HepG2 (cell line): ENCODE data around the gene SERTM2. TPM values are rescaled to one million over a fixed set of nuclear protein-coding genes. Genes with fewer than 3 reads are reported as not detected.
"Not testable (repeated sequence)": the region's sequence is repeated elsewhere in the genome, so short reads cannot be mapped to it uniquely, and the experiment has no call there.

Experiments
- ATAC-seq: fragments of 200-7000 bp; cut with Tn5 transposase; 3 replicates; pipeline ENCODE4 v1.9.1; 2020; ENCODE audit warnings: mild to moderate bottlenecking, moderate library complexity
- BruUV-seq: library from RNA; stranded (reverse); fragments of 400-500 nt; replicated peaks from 2 replicates; lab custom pipeline; 2021; lab: Mats Ljungman, UMichigan
- CTCF ChIA-PET: fragments of 300-600 bp; formaldehyde crosslinking; extraction: SDS; loops from one replicate; lab custom pipeline; 2021; ENCODE audit warnings: low total read pairs, inconsistent platforms, low intra/inter-chr PET ratio; lab: Yijun Ruan, JAX
- POLR2A ChIA-PET: fragments of 350-600 bp; sonication (Branson Sonifier 250); formaldehyde crosslinking; loops from one replicate; lab custom pipeline; 2020; ENCODE audit warnings: antibody characterized with exemption, inconsistent platforms; lab: Yijun Ruan, JAX
- DNase-seq: peaks from one replicate; pipeline ENCODE4 v3.0.0-alpha.2; 2015; ENCODE audit warnings: low spot score
- FAIRE-seq: peaks from 3 replicates; lab custom pipeline; 2011; peaks lifted over from hg19 to GRCh38; lab: Jason Lieb, UNC
- H2AFZ ChIP-seq: one replicate; pipeline ENCODE4 v1.6.1; 2011; ENCODE audit warnings: low read length, inconsistent platforms
- H3K27ac ChIP-seq: fragments of 300-600 bp; 3 replicates; pipeline ENCODE4 v1.8.0; 2011; ENCODE audit warnings: mixed run types, mild to moderate bottlenecking, mixed read lengths, low read length, inconsistent platforms; ENCODE audit not compliant: insufficient read depth; ENCODE audit errors: extremely low read length
- H3K27me3 ChIP-seq, 2 experiments: fragments of 200-600 bp in 1 of 2; 2 replicates in 1 of 2; 3 replicates in 1 of 2; pipeline versions ENCODE4 v1.6.0 to v1.8.0; 2011; ENCODE audit warnings: low read length in 2 of 2, mild to moderate bottlenecking in 2 of 2, moderate library complexity in 2 of 2, inconsistent platforms in 1 of 2; ENCODE audit not compliant: insufficient read depth in 2 of 2, control insufficient read depth in 1 of 2
- H3K36me3 ChIP-seq, 2 experiments: fragments of 200-600 bp in 1 of 2; replicated peaks in 1 of 2; 2 replicates in 1 of 2; 3 replicates in 1 of 2; pipeline versions ENCODE4 v1.5.1 to v1.8.0; 2011; ENCODE audit warnings: low read length in 2 of 2, inconsistent platforms in 1 of 2; ENCODE audit not compliant: insufficient read depth in 2 of 2, control insufficient read depth in 1 of 2
- H3K4me1 ChIP-seq: 2 replicates; pipeline ENCODE4 v1.5.1; 2012; ENCODE audit warnings: low read length, inconsistent platforms; ENCODE audit not compliant: insufficient read depth
- H3K4me2 ChIP-seq: 2 replicates; pipeline ENCODE4 v1.6.0; 2011; ENCODE audit warnings: low read depth, low read length, inconsistent platforms
- H3K4me3 ChIP-seq, 3 experiments: fragments of 200-600 bp in 1 of 3; sonication (generic), shearing (Covaris generic) in 1 of 3; replicated peaks in 1 of 3; 2 replicates each; pipeline ENCODE4 v1.5.1; 2011 to 2016; ENCODE audit warnings: low read length in 3 of 3, inconsistent platforms in 2 of 3, low read depth in 2 of 3, mild to moderate bottlenecking in 2 of 3, control low read depth in 1 of 3, mixed read lengths in 1 of 3; ENCODE audit not compliant: insufficient read depth in 1 of 3
- H3K79me2 ChIP-seq: one replicate; pipeline ENCODE4 v1.6.1; 2011; ENCODE audit warnings: low read length, inconsistent platforms; ENCODE audit not compliant: insufficient read depth
- H3K9ac ChIP-seq: 2 replicates; pipeline ENCODE4 v1.6.0; 2011; ENCODE audit warnings: mild to moderate bottlenecking, low read depth, low read length, inconsistent platforms; ENCODE audit not compliant: insufficient read depth
- H3K9me3 ChIP-seq: 2 replicates; pipeline ENCODE4 v1.5.1; 2012; ENCODE audit warnings: mild to moderate bottlenecking, low read length
- H4K20me1 ChIP-seq: 2 replicates; pipeline ENCODE4 v1.6.0; 2011; ENCODE audit warnings: inconsistent platforms, mild to moderate bottlenecking, low read length, moderate library complexity; ENCODE audit not compliant: insufficient read depth
- BORCS8-MEF2B ChIP-seq: sonication (generic); formaldehyde crosslinking; IDR thresholded peaks from 2 replicates; pipeline ENCODE4 v1.8.0; 2022; ENCODE audit warnings: mild to moderate bottlenecking, missing genetic modification reagents
- JUNB ChIP-seq: sonication (generic); formaldehyde crosslinking; IDR thresholded peaks from 2 replicates; pipeline ENCODE4 v1.8.0; 2022; ENCODE audit warnings: missing genetic modification reagents, mild to moderate bottlenecking, borderline replicate concordance
- NONO ChIP-seq, 2 experiments: fragments of 450-650 bp in 1 of 2; sonication (generic) in 1 of 2; formaldehyde crosslinking in 1 of 2; IDR thresholded peaks in 1 of 2; conservative IDR thresholded peaks in 1 of 2; 2 replicates each; pipeline versions ENCODE4 v1.6.1 to v1.8.0; 2017 to 2022; ENCODE audit warnings: mild to moderate bottlenecking in 1 of 2, missing genetic modification reagents in 1 of 2, moderate library complexity in 1 of 2
- NR2F2 ChIP-seq: IDR thresholded peaks from 2 replicates; pipeline ENCODE4 v1.6.1; 2012; ENCODE audit warnings: low read depth, inconsistent platforms, borderline replicate concordance
- RBM22 ChIP-seq: fragments of 200-400 bp; formaldehyde crosslinking; optimal IDR thresholded peaks from 2 replicates; pipeline ENCODE3; 2017; ENCODE audit warnings: mild to moderate bottlenecking, low read length, moderate library complexity
- RFX3 ChIP-seq: IDR thresholded peaks from 2 replicates; pipeline ENCODE4 v1.6.1; 2016; ENCODE audit warnings: missing biosample characterization, missing genetic modification reagents
- SAFB2 ChIP-seq: sonication (generic); formaldehyde crosslinking; IDR thresholded peaks from 2 replicates; pipeline ENCODE4 v1.5.1; 2020; ENCODE audit warnings: missing genetic modification reagents, low read depth, mild to moderate bottlenecking, borderline replicate concordance
- SIN3B ChIP-seq: fragments of 150-350 bp; IDR thresholded peaks from 2 replicates; pipeline ENCODE4 v1.6.1; 2014; ENCODE audit warnings: low read length
- STAG1 ChIP-seq: sonication (generic); formaldehyde crosslinking; IDR thresholded peaks from 2 replicates; pipeline ENCODE4 v1.4.0; 2020; ENCODE audit warnings: missing genetic modification reagents
- ZNF136 ChIP-seq: sonication (generic); formaldehyde crosslinking; IDR thresholded peaks from 2 replicates; pipeline ENCODE4 v1.8.1; 2022; ENCODE audit warnings: low read depth, mild to moderate bottlenecking, moderate library complexity, missing genetic modification reagents
- ZNF180 ChIP-seq: sonication (generic); formaldehyde crosslinking; IDR thresholded peaks from 2 replicates; pipeline ENCODE4 v1.4.0; 2020; ENCODE audit warnings: low read depth, missing genetic modification reagents, borderline replicate concordance
- ZNF337 ChIP-seq: sonication (generic); formaldehyde crosslinking; IDR thresholded peaks from 2 replicates; pipeline ENCODE4 v1.5.1; 2020; ENCODE audit warnings: missing genetic modification reagents, low read depth, mild to moderate bottlenecking, borderline replicate concordance
- ZNF713 ChIP-seq: sonication (generic); formaldehyde crosslinking; IDR thresholded peaks from 2 replicates; pipeline ENCODE4 v1.4.0; 2020; ENCODE audit warnings: mild to moderate bottlenecking, missing genetic modification reagents
- ZNF850 ChIP-seq: sonication (generic); formaldehyde crosslinking; conservative IDR thresholded peaks from 2 replicates; pipeline ENCODE4 v1.9.0; 2021; ENCODE audit warnings: mild to moderate bottlenecking, missing genetic modification reagents
- WGBS: methylation state at CpG from one replicate; pipeline ENCODE4 v1.1.6; 2017; ENCODE audit warnings: low lambda C conversion rate; 5-methylcytosine and 5-hydroxymethylcytosine counted together
- in situ Hi-C: cut with HindIII; loops from 2 replicates; pipeline ENCODE4 v1.10.0; 2017; ENCODE audit warnings: low pct_unique_long_range_greater_than_20kb; ENCODE audit not compliant: extremely low pct_ligation_motif_present
- intact Hi-C: fragments of 100-400 bp; cut with micrococcal nuclease; formaldehyde crosslinking; loops from one replicate; pipeline ENCODE4 v1.10.0; 2022; ENCODE audit not compliant: unreplicated experiment
- polyA plus RNA-seq, 8 experiments: library from polyadenylated mRNA; depleted of rRNA in 3 of 8; stranded (reverse) in 7 of 8; unstranded in 1 of 8; fragments of >200 nt; fragmentation: Illumina TruSeq in 4 of 8; extraction: Trizol in 4 of 8; gene quantifications; 2 replicates each; pipeline versions ENCODE4 v1.2.1 to v1.2.3, GENCODE V29; 2011 to 2016; ENCODE audit warnings: low read depth in 4 of 8, missing spikeins in 1 of 8, mixed read lengths in 1 of 8; ENCODE audit not compliant: insufficient read depth in 1 of 8
- total RNA-seq, 5 experiments: library from RNA; depleted of rRNA; stranded (reverse); fragments of >200 nt; fragmentation: Illumina TruSeq; extraction: Trizol; gene quantifications; 2 replicates each; pipeline ENCODE4 v1.2.3, GENCODE V29; 2016; ENCODE audit warnings: low read depth in 1 of 5

SERTM2 gene
- total and polyA plus RNA-seq, 2 of the 13 experiments (the other 11 are each of a cell fraction or from before 2014, with no cell fraction given): not detected

GRCh38 chrX:111543212-111543741, 31.8 kb downstream of the SERTM2 start:
- DNase-seq (no peak), FAIRE-seq (no peak), ATAC-seq (no peak)
- intact Hi-C loops: no loop called here
- 0% methylated on average over 2 of the region's 3 CpGs for WGBS
- Histone ChIP-seq H3K4me3 (no peak overlapping the region), H3K36me3 (no peaks in the 10 kb centered on the region), H4K20me1 (no peaks in the 10 kb centered on the region)
- TF ChIP-seq RBM22 (no peak), BORCS8-MEF2B (CRISPR knock-in tag) (no peak), ZNF713 (CRISPR knock-in tag) (no peak), RFX3 (CRISPR knock-in tag) (no peak), NONO (IDR thresholded peaks at IDR 0.05) (no peak), NONO (CRISPR knock-in tag; conservative IDR thresholded peaks at IDR 0.05) (no peak), ZNF337 (CRISPR knock-in tag) (no peak), SIN3B (no peak), JUNB (CRISPR knock-in tag) (no peak), STAG1 (CRISPR knock-in tag) (no peak), ZNF850 (CRISPR knock-in tag) (no peak), ZNF180 (no peak), SAFB2 (no peak), NR2F2 (no peak), ZNF136 (CRISPR knock-in tag) (no peak)
- TF ChIP-seq, all 625 proteins: peak for 0
- Histone ChIP-seq H3K4me2 (no peak overlapping the region), H3K9me3 (no peaks in the 10 kb centered on the region), H3K27ac (no peak overlapping the region), H2AFZ (no peak overlapping the region), H3K27me3 (no peaks in the 10 kb centered on the region), H3K9ac (no peak overlapping the region), H3K79me2 (no peaks in the 10 kb centered on the region), H3K4me1 (no peaks in the 10 kb centered on the region)
- in situ Hi-C loops: no loop called here
- no TSS peak for BruUV-seq
- ChIA-PET CTCF (no interaction called here), POLR2A (no interaction called here)

DNA sequence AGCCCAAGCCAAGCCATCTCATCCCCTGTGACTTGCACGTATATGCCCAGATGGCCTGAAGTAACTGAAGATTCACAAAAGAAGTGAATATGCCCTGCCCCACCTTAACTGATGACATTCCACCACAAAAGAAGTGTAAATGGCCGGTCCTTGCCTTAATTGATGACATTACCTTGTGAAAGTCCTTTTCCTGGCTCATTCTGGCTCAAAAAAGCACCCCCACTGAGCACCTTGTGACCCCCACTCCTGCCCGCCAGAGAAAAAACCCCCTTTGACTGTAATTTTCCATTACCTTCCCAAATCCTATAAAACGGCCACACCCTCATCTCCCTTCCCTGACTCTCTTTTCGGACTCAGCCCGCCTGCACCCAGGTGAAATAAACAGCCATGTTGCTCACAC, 37.8 kb downstream of the SERTM2 start:
- H4K20me1 ChIP-seq, POLR2A ChIA-PET, H3K79me2 ChIP-seq, H3K27me3 ChIP-seq, H3K4me3 ChIP-seq, H2AFZ ChIP-seq, H3K4me1 ChIP-seq, DNase-seq, H3K9me3 ChIP-seq, H3K36me3 ChIP-seq, in situ Hi-C loops, H3K27ac ChIP-seq, H3K9ac ChIP-seq, FAIRE-seq, intact Hi-C loops, ATAC-seq, CTCF ChIA-PET, H3K4me2 ChIP-seq, BruUV-seq: not testable (repeated sequence)
- WGBS: 19% methylated on average over 6 of the region's 6 CpGs
